GM18519 (cell line): ENCODE measurements around the gene SLAIN1.

Source experiments
- ATAC-seq: cut with Tn5 transposase; IDR thresholded peaks from one replicate; pipeline ENCODE4 v1.9.1; 2021; ENCODE audit warnings: mild to moderate bottlenecking, moderate library complexity; ENCODE audit not compliant: unreplicated experiment, low FRiP score

SLAIN1 gene

GRCh38 chr13:77749344-77749880 is 51.9 kb downstream of the SLAIN1 start:
- ATAC-seq: no peak

- ATAC-seq: peak; percentile 75
Observed at GRCh38 chr13:77751513-77752456, 54.3 kb downstream of the SLAIN1 start.

- no peak for ATAC-seq
Observed at GRCh38 chr13:77752512-77753069, 55.1 kb downstream of the SLAIN1 start.

GRCh38 chr13:77760893-77761292 is 63.4 kb downstream of the SLAIN1 start:
- no peak for ATAC-seq

GRCh38 chr13:77767413-77767812 is 69.9 kb downstream of the SLAIN1 start:
- ATAC-seq: no peak

GRCh38 chr13:77774181-77774580 is 76.7 kb downstream of the SLAIN1 start:
- no peak for ATAC-seq

- no peak for ATAC-seq
Observed at GRCh38 chr13:77776704-77777103, 79.2 kb downstream of the SLAIN1 start.

- peak; percentile 87 for ATAC-seq
Observed at GRCh38 chr13:77779552-77780272, 82.2 kb downstream of the SLAIN1 start.

- ATAC-seq: no peak
Observed at GRCh38 chr13:77781808-77782207, 84.3 kb downstream of the SLAIN1 start.

- no peak for ATAC-seq
Observed at GRCh38 chr13:77784515-77784914, 87.0 kb downstream of the SLAIN1 start.

GRCh38 chr13:77786695-77787287 is 89.3 kb downstream of the SLAIN1 start:
- ATAC-seq: no peak

GRCh38 chr13:77789376-77789775 is 91.9 kb downstream of the SLAIN1 start:
- ATAC-seq: no peak

- ATAC-seq: no peak
Observed at GRCh38 chr13:77800219-77800618, 102.7 kb downstream of the SLAIN1 start.

- ATAC-seq: no peak
Observed at GRCh38 chr13:77806518-77806917, 109.0 kb downstream of the SLAIN1 start.

- no peak for ATAC-seq
Observed at GRCh38 chr13:77807431-77808135, 110.1 kb downstream of the SLAIN1 start.

- peak; percentile 94 for ATAC-seq
Observed at GRCh38 chr13:77810430-77810829, 112.9 kb downstream of the SLAIN1 start.

GRCh38 chr13:77810878-77811277 is 113.4 kb downstream of the SLAIN1 start:
- ATAC-seq: no peak

- no peak for ATAC-seq
Observed at GRCh38 chr13:77811381-77811780, 113.9 kb downstream of the SLAIN1 start.

GRCh38 chr13:77811981-77812380 is 114.5 kb downstream of the SLAIN1 start:
- no peak for ATAC-seq
